Hypothalamus (tissue), 51 donors: ENCODE results near the gene SEMA7A.
A peak's percentile ranks its signal among the peaks of the same experiment; 100 is the strongest.

Experiments
- DNase-seq, 51 donors: peaks; one replicate each; lab custom pipeline; 2025; lab: John Stamatoyannopoulos, UW

The SEMA7A gene

GRCh38 chr15:74453925-74454763, 20.4 kb upstream of the SEMA7A start:
- no peak for DNase-seq

GRCh38 chr15:74451861-74452835, 18.4 kb upstream of the SEMA7A start:
- peak in 1 of 51 donors; percentile 60 for DNase-seq

DNA sequence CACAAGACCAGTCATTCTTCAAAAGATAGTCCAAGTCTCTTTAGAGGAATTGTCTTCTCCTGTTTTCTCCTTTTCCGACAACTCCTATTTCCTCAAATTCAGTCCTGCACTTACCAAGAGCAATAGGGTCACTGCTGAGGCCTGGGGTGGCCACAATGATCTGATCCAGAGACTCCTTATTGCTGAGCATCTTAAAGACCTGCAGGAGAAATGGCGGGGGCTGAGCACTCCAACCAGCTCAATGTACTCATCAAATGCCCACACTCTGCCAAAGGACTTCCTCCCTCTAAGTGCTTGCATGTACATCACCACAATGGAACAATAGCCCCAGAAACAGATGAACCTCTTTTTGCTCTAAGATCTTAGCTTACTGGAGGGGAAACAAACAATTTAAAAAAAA, 17.6 kb upstream of the SEMA7A start:
- DNase-seq = peak in 1 of 51 donors; percentile 19

GRCh38 chr15:74449643-74450205, 16.0 kb upstream of the SEMA7A start:
- DNase-seq = no peak

GRCh38 chr15:74449095-74449494, 15.3 kb upstream of the SEMA7A start:
- DNase-seq = no peak

DNA sequence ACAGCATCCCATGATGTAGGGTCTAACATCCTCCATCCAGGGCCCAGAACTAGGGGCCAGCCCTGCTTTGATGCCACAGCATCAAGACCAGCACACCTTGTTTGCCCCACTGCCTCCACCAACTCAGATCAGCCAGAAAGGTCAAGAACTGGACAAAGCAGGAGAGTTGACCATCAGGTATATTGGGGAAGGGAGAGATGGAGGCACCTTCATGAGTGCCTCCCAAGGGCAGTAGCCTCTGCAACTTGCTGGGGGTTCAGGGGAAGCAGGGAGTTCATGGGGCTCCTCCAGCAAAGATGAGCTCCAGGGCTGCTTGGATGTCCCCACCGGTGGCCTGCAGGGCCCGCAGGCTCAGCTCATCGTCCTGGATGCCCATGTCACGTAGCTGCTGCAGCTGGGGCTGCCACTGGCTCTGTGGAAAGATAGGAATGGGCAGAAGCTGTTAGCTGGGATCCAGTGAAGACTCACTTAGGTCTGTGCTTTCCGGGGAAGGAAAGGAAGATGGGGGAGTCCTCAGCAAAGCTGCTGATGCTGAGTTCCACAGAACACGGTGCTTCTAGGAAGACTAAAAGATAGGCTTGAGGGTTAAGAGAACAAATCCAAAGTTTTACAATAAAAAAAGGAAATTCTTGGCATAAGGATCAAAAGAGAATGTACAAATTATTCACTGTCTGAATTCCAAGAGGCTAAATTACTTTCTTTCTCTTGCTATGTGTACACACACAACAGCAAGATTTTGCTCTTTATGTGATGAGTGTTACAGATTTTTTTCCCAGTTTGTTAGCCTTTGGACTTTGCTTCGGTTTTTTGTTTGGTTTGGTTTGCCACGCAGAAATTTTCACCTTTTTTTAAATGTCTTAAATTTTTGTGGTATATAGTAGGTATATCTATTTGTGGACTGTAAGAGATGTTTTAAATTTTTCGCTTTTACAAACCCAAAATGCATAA, 12.3 kb upstream of the SEMA7A start:
- no peak for DNase-seq

DNA sequence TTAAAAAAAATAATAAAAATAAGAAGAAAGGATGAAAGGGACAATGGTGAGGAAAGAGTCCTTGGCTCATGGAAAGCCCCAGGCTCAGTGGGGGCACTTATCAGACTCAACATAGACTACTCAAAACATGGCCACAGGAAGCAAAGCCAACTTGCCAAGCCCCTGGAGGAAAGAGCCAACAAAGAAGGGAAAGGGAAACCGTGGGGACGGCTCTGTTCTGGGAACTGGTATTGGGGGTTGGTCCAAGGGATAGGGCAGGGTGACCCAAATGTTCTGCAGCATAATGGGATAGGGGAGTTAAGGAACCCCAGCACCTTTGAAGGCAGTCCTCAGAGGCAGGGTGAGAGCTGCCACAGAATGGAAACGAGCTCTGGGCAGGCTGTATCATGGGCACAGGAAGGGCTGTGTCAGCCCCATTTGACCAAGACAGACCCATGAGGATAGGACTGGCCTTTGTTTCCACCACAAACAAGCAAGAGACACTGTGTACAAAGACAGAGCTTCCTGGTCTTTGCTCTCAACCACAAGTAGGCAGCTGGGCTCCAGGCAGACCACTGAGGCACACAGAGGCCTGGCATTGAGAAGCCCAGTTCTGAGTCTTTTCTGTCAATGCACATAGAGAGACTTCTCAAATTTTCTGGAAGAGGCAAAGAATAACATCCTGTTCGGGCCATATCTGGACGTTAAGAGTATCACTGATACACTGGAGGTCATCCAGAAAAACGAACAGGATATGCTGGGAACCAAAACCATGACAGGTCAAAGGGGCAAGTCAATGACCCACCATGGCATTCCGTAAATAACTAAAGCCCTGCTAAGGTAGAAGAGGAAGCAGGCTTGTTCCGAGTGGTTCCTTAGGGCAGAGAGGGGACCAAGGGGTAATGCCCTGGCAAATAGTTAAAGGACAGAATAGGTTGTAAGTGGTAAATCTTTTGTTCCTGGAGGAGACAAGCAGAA, 10.6 kb upstream of the SEMA7A start:
- peak in 3 of 51 donors; percentile 20 to 25 (median 20) for DNase-seq

GRCh38 chr15:74443100-74443909, 9.5 kb upstream of the SEMA7A start:
- DNase-seq = no peak

GRCh38 chr15:74442604-74443003, 8.8 kb upstream of the SEMA7A start:
- no peak for DNase-seq

DNA sequence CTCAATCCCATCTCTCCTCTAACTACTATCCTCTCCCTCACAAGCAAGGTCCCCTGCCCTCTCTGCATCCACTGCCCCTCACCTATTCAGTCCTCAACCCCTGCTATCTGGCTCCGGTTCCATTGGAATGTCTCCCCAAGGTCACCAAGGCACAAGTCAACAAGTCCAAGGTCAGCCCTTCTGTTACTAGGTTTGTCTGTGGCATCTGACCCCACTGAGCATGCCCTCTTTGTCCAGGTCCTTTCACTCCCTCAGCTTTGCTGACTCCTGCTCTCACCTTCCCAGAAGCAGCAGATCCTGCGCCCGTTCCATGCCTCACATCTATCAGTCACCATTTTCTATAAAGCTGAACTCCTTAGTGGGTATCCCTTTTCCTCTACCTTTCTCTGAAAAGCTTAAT, 8.3 kb upstream of the SEMA7A start:
- DNase-seq = no peak

DNA sequence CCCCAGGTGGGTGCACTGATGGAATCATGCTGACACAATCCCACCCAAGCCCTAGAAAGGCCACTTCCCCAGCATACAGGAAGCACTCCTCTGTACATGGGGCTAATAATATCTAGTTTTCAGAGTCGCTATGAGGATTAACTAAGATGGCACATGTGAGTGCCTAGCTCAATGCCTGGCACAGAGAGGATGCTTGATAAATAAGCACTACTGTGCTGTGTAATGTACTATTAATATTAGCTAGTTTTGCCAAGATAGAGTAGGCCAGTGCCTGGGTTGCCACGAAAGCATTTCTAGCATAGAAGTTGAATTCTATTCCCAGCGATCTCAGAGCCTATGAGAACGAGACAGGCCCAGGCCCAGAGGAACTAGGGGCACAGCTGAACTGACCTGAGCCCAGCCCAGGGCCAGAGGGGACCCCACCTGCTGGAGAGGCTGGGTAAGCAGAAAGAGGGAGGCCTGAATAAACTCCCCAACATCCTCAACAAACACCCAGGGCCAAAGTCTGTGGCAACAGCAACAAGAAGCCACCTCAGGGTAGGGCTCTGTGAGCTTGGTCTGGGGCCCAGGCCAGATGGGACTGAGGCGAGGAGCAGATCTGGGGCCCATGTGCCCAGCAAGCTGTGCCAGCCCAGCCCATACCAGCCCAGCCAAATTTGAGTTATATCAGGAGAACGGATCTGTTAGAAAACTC, 7.6 kb upstream of the SEMA7A start:
- no peak for DNase-seq

DNA sequence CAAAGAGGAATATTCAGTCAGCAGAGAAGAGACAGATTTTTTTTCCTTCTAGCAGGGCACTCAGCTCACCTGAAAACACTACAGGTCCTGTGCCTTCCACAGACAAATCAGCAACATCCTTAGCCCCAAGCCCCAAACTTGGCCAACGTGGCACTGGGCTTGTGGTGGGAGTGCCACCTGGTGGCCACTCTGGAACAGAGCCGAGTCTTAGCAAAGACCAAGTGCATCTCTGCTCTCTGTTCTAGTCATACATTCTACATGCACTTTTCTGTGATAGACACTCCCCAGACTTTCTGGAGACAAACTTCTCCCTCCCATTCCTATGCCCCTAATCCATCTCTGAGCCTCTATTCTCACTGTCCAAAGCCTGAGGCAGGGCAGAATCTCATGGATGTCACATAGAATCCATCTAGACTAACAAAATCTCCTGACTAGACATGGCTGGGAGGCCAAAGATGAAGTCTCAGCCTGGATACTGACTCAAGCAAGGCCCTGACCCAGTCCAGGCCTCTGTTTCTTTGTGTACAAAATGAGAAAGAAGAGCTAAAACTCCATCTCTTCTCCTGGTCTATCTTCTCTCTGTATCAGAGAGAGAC, 5.1 kb upstream of the SEMA7A start:
- DNase-seq = peak in 42 of 51 donors; percentile 19 to 85 (median 60)

DNA sequence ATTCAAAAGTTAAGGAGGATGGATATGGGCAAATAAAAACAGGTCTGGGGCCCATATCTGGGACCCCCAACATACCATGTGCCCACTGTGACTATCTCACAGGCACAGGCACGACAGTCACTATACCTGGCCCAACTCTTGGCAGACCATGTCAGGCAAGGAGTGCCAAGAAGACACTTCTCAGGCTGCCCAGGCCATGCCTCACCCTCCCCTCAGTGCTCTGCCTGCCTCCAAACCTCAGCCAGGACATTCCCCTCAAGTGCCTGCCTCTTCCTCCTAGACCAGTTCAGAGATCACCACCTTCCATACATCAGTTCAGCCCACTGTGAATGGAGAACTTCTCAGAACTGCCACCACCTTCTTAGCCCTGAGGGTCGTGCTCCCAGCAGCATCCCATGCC, 4.4 kb upstream of the SEMA7A start:
- DNase-seq = no peak

- no peak for DNase-seq
Observed at GRCh38 chr15:74434263-74435136, 742 bp upstream of the SEMA7A start.

DNA sequence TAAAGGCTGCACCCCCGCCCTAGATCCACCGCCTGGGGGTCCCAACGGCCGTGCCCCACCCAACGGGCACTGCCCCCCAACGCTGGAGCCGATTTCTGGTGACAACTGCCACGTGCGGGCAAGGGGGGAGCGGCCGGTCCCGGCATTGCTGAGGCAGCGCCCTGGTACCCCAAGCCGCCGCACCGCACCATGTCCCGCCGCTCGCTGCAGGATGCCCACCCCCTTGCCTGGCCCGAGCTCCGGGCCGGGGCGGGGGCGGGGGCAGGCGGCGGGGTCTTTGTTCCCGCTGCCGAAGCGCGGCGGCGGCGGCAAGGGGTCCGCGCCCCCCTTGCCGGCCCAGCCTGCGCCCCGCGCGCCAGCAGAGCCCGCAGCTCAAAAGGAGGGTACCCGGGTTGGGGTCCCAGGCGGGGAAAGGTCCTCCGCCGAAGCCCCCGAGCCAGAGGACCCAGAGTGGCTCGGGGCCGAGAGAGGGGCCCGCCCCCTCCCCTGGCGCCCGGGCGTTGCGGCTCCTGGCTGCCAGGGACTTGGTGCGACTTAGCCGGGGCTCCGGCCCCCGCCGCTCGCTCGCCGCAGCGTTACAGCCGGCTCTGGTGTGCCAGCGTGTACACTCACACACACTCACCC, 678 bp downstream of the SEMA7A start:
- DNase-seq = peak in 1 of 51 donors; percentile 52
